ENCODE results near the gene HNRNPA3. TPM values are rescaled to one million over a fixed set of nuclear protein-coding genes. Genes with fewer than 3 reads are reported as not detected.

The HNRNPA3 gene
- total RNA-seq, 1 experiment from 2014 or later = 234 TPM

DNA sequence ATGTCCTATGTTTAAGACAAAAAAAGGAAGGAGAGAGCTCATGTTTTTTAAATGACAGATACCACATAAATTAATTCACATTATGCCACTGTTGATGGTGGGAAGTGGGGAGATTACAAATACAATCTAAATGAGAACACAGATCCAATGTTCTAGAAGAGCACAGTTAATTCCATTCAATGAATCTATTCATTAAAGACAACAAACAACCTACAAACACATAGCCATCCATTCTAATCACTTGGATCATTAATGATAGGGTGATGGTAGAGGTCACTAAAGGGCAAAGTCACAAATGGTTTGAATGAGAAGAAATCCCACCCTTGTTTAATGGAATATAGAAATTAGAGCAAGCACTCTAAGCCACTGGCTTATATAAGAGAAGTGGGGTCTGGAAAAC, 21.7 kb downstream of the HNRNPA3 start:
- H3K9me3 Mint-ChIP-seq (ENCODE audit: low read depth, unreplicated experiment) = no peaks in the 10 kb centered on the region
- H3K27me3 Mint-ChIP-seq (ENCODE audit: unreplicated experiment) = no peaks in the 10 kb centered on the region
- H3K4me1 Mint-ChIP-seq (ENCODE audit: low read depth, unreplicated experiment) = peaks cover 36% of the 10 kb centered on the region
- no peak for DNase-seq
- no peak overlapping the region for H3K4me3 Mint-ChIP-seq (ENCODE audit: low read depth, unreplicated experiment)
- peak overlapping the region; percentile 20 for H3K27ac Mint-ChIP-seq (ENCODE audit: unreplicated experiment)
- CTCF ChIA-PET = no interaction called here
- BruUV-seq (replicated peaks) = no TSS peak
- intact Hi-C loops (cut with micrococcal nuclease; ENCODE audit: unreplicated experiment) = no loop called here
- no peak for TF ChIP-seq CTCF (IDR thresholded peaks at IDR 0.05; ENCODE audit: unreplicated experiment)
- H3K36me3 Mint-ChIP-seq (ENCODE audit: insufficient read depth, unreplicated experiment) = peaks cover 86% of the 10 kb centered on the region

DNA sequence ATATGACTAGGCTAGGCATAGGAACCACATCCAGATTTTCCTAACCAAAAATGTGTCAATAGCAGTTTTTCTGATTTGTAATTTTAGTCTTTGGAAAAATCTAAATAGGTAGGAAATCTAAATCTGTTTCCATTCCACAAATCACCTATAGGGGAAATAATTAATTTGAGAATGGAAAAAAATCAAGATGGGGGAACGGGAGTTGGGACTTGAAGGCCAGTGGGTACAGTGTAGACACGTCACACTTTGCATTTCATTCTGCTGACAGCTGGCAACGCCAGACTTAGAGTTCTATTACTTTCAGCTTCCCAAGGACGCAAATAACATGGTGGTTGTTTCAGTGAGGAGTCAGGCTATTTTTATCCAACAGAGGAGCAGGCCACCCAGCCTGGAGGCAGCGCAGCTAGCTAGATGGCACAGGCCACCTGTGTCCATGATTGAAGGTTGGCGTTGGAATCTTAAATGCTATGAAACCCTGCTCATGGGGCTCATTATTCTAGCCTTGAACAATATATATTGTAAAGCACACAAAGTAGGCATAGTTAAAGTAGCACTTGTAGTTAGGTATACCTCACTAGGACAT, 23.4 kb downstream of the HNRNPA3 start:
- intact Hi-C loops (cut with micrococcal nuclease; ENCODE audit: unreplicated experiment) = loop anchor here (2.0 kb wide), 1 partner anchor 17 kb away; no protein-coding TSS in a partner anchor
- TF ChIP-seq CTCF (IDR thresholded peaks at IDR 0.05; ENCODE audit: unreplicated experiment) = peak; percentile 6
- Mint-ChIP-seq H3K27me3 (ENCODE audit: unreplicated experiment) (no peaks in the 10 kb centered on the region), H3K27ac (ENCODE audit: unreplicated experiment) (peak overlapping the region; percentile 47), H3K4me3 (ENCODE audit: low read depth, unreplicated experiment) (no peak overlapping the region), H3K36me3 (ENCODE audit: insufficient read depth, unreplicated experiment) (peaks cover 82% of the 10 kb centered on the region), H3K9me3 (ENCODE audit: low read depth, unreplicated experiment) (no peaks in the 10 kb centered on the region), H3K4me1 (ENCODE audit: low read depth, unreplicated experiment) (peaks cover 44% of the 10 kb centered on the region)
- no peak for DNase-seq
- BruUV-seq (replicated peaks) = no TSS peak
- CTCF ChIA-PET = interaction anchor here (0.6 to 1.2 kb wide), 2 partner anchors 18 to 27 kb away, joined by 3 read pairs; no protein-coding TSS in a partner anchor

DNA sequence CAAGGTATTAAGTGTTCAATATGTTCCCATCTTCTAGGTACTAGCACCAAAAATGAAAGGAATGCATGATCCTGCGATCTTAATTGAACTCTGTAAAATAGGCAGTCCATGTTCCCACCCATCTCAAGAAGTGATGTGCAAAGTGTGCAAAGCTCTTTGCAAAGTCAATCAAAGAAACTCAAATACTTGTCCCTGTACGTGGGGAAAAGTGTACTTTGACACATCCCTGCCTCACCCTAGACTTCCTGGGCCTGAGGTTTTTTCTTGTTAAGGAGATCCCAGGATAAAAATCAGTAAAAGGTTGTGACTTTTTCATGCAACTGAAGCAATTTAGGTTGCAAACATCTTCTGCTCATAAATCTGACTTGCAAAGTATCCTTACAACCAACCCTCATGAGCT, 25.3 kb downstream of the HNRNPA3 start:
- Mint-ChIP-seq H3K27me3 (ENCODE audit: unreplicated experiment) (no peaks in the 10 kb centered on the region), H3K27ac (ENCODE audit: unreplicated experiment) (peak overlapping the region; percentile 76), H3K36me3 (ENCODE audit: insufficient read depth, unreplicated experiment) (peaks cover 83% of the 10 kb centered on the region), H3K9me3 (ENCODE audit: low read depth, unreplicated experiment) (no peaks in the 10 kb centered on the region), H3K4me3 (ENCODE audit: low read depth, unreplicated experiment) (no peak overlapping the region), H3K4me1 (ENCODE audit: low read depth, unreplicated experiment) (peaks cover 64% of the 10 kb centered on the region)
- TF ChIP-seq CTCF (IDR thresholded peaks at IDR 0.05; ENCODE audit: unreplicated experiment) = no peak
- no TSS peak for BruUV-seq (replicated peaks)
- CTCF ChIA-PET = interaction anchor here (1.2 kb wide), 1 partner anchor 27 kb away, joined by 3 read pairs; the partner anchor contains the start of gene NFE2L2
- intact Hi-C loops (cut with micrococcal nuclease; ENCODE audit: unreplicated experiment) = loop anchor here (2.0 kb wide), 1 partner anchor 19 kb away; no protein-coding TSS in a partner anchor
- no peak for DNase-seq

DNA sequence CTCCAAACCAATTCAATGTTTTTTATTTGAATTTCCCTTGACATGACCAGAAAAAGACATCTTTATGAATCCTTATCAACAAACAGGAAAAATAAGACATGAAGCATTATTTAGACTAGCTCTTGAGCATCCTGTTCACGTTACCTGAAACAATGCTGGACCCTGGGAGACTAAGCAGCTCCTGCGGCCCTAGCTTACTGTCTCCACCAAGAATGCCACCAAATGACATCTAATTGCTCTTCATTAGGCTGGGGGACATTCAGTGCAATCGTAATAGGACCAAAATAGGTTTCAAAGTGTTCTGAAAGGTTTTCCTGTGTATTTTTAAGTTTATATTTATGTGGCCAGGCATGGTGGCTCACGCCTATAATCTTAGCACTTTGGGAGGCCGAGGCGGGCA, 26.5 kb downstream of the HNRNPA3 start:
- no TSS peak for BruUV-seq (replicated peaks)
- peak overlapping the region; percentile 76 for H3K27ac Mint-ChIP-seq (ENCODE audit: unreplicated experiment)
- H3K4me1 Mint-ChIP-seq (ENCODE audit: low read depth, unreplicated experiment) = peaks cover 64% of the 10 kb centered on the region
- H3K4me3 Mint-ChIP-seq (ENCODE audit: low read depth, unreplicated experiment) = no peak overlapping the region
- intact Hi-C loops (cut with micrococcal nuclease; ENCODE audit: unreplicated experiment) = no loop called here
- DNase-seq = no peak
- H3K27me3 Mint-ChIP-seq (ENCODE audit: unreplicated experiment) = no peaks in the 10 kb centered on the region
- no peak for TF ChIP-seq CTCF (IDR thresholded peaks at IDR 0.05; ENCODE audit: unreplicated experiment)
- H3K9me3 Mint-ChIP-seq (ENCODE audit: low read depth, unreplicated experiment) = no peaks in the 10 kb centered on the region
- H3K36me3 Mint-ChIP-seq (ENCODE audit: insufficient read depth, unreplicated experiment) = peaks cover 83% of the 10 kb centered on the region
- CTCF ChIA-PET = interaction anchor here (1.8 kb wide), 1 partner anchor 74 kb away, joined by 5 read pairs; no protein-coding TSS in a partner anchor

Data from Calu3 (cell line).